ENCODE data around the gene GATAD2B.

Gene GATAD2B

GRCh38 chr1:153774026-153774595 lies 148.7 kb downstream of the GATAD2B start:
- Histone ChIP-seq H3K9me2 (replicated peaks; ENCODE audit: low read depth, low read length) (no peaks in the 10 kb centered on the region), H3K9ac (ENCODE audit: low read depth, low read length, poor library complexity, severe bottlenecking) (no peak overlapping the region), H3K4me2 (ENCODE audit: low read depth, low read length, poor library complexity, severe bottlenecking) (no peak overlapping the region), H2AFZ (ENCODE audit: low read length) (no peak overlapping the region), H3K27me3 (ENCODE audit: insufficient read depth, low read length, poor library complexity, severe bottlenecking) (no peaks in the 10 kb centered on the region), H4K20me1 (ENCODE audit: insufficient read depth, low read length, poor library complexity, severe bottlenecking) (no peaks in the 10 kb centered on the region), H3F3A (ENCODE audit: low read depth) (no peaks in the 10 kb centered on the region; the same call in 1 of the 2 replicates), H3K9me3 (ENCODE audit: insufficient read depth, low read depth, low read length) (no peaks in the 10 kb centered on the region), H3K4me1 (ENCODE audit: insufficient read depth, low read length, poor library complexity, severe bottlenecking) (peaks cover 17% of the 10 kb centered on the region), H3K79me2 (ENCODE audit: insufficient read depth, low read length) (no peaks in the 10 kb centered on the region), H3K4me3 (ENCODE audit: low read length, poor library complexity, severe bottlenecking) (no peak overlapping the region), H3K36me3 (ENCODE audit: insufficient read depth, low read length) (peaks cover 15% of the 10 kb centered on the region; the same call in 1 of the 2 replicates)
- TF ChIP-seq CTCF (conservative IDR thresholded peaks at IDR 0.05; ENCODE audit: low read length) (no peak), EZH2phosphoT487 (IDR thresholded peaks at IDR 0.05; ENCODE audit: borderline replicate concordance) (no peak)

GRCh38 chr1:153773096-153773921 lies 149.5 kb downstream of the GATAD2B start:
- Histone ChIP-seq H3K9ac (ENCODE audit: low read depth, low read length, poor library complexity, severe bottlenecking) (no peak overlapping the region), H4K20me1 (ENCODE audit: insufficient read depth, low read length, poor library complexity, severe bottlenecking) (no peaks in the 10 kb centered on the region), H3K4me1 (ENCODE audit: insufficient read depth, low read length, poor library complexity, severe bottlenecking) (peaks cover 17% of the 10 kb centered on the region), H3K9me2 (replicated peaks; ENCODE audit: low read depth, low read length) (no peaks in the 10 kb centered on the region), H2AFZ (ENCODE audit: low read length) (no peak overlapping the region), H3K4me3 (ENCODE audit: low read length, poor library complexity, severe bottlenecking) (no peak overlapping the region), H3K9me3 (ENCODE audit: insufficient read depth, low read depth, low read length) (no peaks in the 10 kb centered on the region), H3K27me3 (ENCODE audit: insufficient read depth, low read length, poor library complexity, severe bottlenecking) (no peaks in the 10 kb centered on the region), H3F3A (ENCODE audit: low read depth) (no peaks in the 10 kb centered on the region; the same call in 1 of the 2 replicates), H3K36me3 (ENCODE audit: insufficient read depth, low read length) (peaks cover 15% of the 10 kb centered on the region; the same call in 1 of the 2 replicates), H3K79me2 (ENCODE audit: insufficient read depth, low read length) (no peaks in the 10 kb centered on the region), H3K4me2 (ENCODE audit: low read depth, low read length, poor library complexity, severe bottlenecking) (no peak overlapping the region)
- TF ChIP-seq CTCF (conservative IDR thresholded peaks at IDR 0.05; ENCODE audit: low read length) (no peak), EZH2phosphoT487 (IDR thresholded peaks at IDR 0.05; ENCODE audit: borderline replicate concordance) (no peak)

- H3K36me3 ChIP-seq (ENCODE audit: insufficient read depth, low read length), result peaks cover 26% of the 10 kb centered on the region; the same call in 1 of the 2 replicates
- TF ChIP-seq CTCF (conservative IDR thresholded peaks at IDR 0.05; ENCODE audit: low read length), result peak; percentile 60
- TF ChIP-seq EZH2phosphoT487 (IDR thresholded peaks at IDR 0.05; ENCODE audit: borderline replicate concordance), result no peak
- H2AFZ ChIP-seq (ENCODE audit: low read length), result no peak overlapping the region
- H4K20me1 ChIP-seq (ENCODE audit: insufficient read depth, low read length, poor library complexity, severe bottlenecking), result no peaks in the 10 kb centered on the region
- H3K27me3 ChIP-seq (ENCODE audit: insufficient read depth, low read length, poor library complexity, severe bottlenecking), result no peaks in the 10 kb centered on the region
- H3F3A ChIP-seq (ENCODE audit: low read depth), result no peaks in the 10 kb centered on the region; the same call in 1 of the 2 replicates
- no peak overlapping the region for H3K9ac ChIP-seq (ENCODE audit: low read depth, low read length, poor library complexity, severe bottlenecking)
- peaks cover 17% of the 10 kb centered on the region for H3K4me1 ChIP-seq (ENCODE audit: insufficient read depth, low read length, poor library complexity, severe bottlenecking)
- no peaks in the 10 kb centered on the region for H3K9me3 ChIP-seq (ENCODE audit: insufficient read depth, low read depth, low read length)
- H3K4me2 ChIP-seq (ENCODE audit: low read depth, low read length, poor library complexity, severe bottlenecking), result no peak overlapping the region
- H3K4me3 ChIP-seq (ENCODE audit: low read length, poor library complexity, severe bottlenecking), result no peak overlapping the region
- no peaks in the 10 kb centered on the region for H3K9me2 ChIP-seq (replicated peaks; ENCODE audit: low read depth, low read length)
- H3K79me2 ChIP-seq (ENCODE audit: insufficient read depth, low read length), result no peaks in the 10 kb centered on the region
Observed at GRCh38 chr1:153771841-153772593, 150.8 kb downstream of the GATAD2B start.

Measured in Loucy (cell line).